ENCODE data around the gene PFDN1.

PFDN1 gene

GRCh38 chr5:140236891-140237598, 65.9 kb downstream of the PFDN1 start:
- no peak for DNase-seq (ENCODE audit: low read depth)

DNA sequence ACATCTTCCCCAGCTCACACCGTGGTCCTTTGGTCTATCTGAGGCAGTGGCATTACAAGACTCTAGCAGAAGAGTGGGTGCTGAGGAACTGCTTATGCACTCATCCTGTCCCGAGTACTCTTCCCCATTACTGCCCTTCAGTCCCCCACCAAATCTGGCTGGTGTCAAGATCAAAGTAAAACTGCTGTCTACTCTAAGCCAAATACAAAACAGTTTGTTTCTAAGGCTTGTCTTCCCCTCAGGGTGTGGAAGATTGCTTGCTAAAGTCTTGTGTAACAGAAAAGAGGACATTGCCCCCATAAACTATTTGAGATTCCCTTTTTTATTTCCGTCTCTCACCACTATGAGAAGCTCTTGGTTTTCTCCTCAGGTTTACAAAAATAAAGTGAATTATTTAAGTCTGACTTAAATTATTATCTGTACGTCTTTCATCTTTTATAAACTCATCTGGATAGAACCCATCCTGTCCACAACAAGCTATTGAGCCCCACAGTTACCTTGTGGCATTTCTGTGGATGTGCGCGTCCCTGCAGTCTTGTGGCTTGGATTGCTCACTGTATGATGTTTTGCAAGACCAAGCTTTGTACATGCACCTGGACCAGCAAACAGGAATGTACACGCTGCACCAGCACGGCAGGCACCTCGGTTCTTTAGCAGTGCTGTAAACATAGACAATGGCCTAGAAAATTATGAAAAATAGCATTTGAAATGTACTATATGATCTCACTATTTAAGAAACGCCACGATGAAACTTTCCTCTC, 66.9 kb downstream of the PFDN1 start:
- no peak for DNase-seq (ENCODE audit: low read depth)

DNA sequence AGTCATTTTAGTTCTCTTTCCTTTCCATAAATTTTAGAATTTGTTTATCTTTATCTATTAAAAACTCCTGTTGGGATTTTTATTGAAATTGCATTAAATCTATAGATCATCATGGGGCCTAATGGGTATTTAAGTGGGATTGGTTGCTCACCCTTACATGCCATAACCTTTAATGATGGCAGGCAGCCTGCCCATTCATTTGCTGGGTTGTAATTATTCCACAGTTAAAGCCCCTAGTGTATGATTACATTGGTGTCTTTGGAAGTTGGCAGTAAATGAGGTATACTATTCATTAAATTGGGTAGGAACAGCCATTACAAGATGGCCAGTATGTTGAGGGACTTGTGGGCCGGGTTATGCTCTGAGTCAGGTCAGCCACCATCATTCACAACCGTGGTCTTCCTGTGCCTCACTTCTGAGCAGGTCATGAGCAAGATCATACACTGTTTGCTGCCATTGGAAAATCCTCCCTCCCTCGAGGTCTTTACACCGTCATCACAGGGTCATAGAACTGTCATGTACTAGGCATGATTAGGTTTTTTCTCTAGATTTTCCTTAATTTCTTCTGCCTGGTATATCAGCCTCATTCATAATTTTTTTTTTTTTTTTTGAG, 68.4 kb downstream of the PFDN1 start:
- no peak for DNase-seq (ENCODE audit: low read depth)

- DNase-seq (ENCODE audit: low read depth): no peak
Measured at GRCh38 chr5:140232731-140233130, 70.2 kb downstream of the PFDN1 start.

GRCh38 chr5:140230373-140230772, 72.5 kb downstream of the PFDN1 start:
- DNase-seq (ENCODE audit: low read depth): no peak

DNA sequence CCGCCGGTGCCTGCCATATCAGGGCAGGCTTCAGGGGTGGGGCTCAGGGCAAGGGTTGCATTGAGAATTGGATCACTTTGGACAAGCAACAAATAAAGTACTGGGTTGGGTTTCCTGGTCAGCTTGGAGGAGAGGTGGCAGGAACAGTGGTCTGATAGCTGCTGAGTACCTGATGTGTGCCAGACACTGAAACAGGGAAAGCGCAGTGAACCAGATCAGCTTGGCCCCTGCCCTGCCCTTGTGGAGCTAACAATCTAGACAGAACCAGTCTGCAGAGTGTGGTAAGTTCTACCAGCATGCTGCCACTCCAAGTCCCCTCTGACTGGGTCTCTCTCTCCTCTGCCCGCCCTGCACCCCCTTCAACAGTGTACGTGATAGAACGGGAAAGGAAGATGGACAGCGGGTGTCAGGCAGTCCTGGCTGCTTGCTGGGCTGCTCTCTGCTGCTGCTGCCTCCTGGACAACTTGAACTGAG, 74.5 kb downstream of the PFDN1 start:
- no peak for DNase-seq (ENCODE audit: low read depth)

DNA sequence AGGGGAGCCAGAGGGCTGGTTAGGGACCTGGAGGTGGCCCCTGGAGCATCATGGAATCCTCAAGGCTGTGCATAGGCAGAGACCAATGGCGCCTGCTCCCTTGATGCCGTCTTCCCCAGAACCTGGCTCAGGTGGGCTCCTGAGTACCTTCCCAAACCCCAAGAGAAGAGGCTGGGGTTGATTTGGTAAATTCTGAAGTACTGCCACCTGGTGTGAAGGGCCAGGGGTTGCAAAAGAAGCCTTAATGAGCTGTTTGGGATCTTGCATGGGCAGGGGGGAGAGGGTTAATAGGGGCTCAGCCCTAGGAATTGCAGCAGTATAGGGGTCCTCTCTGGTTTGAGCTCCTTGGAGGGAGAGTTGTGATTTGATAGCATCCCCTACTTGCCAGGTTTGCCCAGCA, 75.9 kb downstream of the PFDN1 start:
- DNase-seq (ENCODE audit: low read depth): no peak

- DNase-seq (ENCODE audit: low read depth): no peak
Measured at GRCh38 chr5:140225396-140225795, 77.5 kb downstream of the PFDN1 start.

GRCh38 chr5:140224658-140225057, 78.2 kb downstream of the PFDN1 start:
- no peak for DNase-seq (ENCODE audit: low read depth)

DNA sequence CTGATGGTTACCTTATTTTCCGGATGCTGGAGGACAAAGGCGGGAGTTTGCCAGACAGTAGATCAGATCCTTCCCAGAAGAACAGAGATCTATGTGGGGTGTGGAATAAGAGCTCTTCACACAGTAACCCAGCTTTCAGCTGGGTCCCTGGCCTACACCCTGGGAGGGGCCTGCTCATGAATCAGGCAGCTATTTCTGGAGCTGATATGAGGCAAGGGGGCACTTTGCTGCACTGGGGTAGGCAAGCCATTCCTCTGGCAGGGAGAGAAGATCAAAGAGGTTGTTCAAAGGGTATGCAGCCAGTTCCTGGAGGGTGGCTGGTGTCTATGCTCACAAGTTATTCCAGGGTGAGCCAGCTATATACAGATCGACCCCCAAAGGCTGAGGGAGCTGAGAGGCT, 79.3 kb downstream of the PFDN1 start:
- DNase-seq (ENCODE audit: low read depth): no peak

DNA sequence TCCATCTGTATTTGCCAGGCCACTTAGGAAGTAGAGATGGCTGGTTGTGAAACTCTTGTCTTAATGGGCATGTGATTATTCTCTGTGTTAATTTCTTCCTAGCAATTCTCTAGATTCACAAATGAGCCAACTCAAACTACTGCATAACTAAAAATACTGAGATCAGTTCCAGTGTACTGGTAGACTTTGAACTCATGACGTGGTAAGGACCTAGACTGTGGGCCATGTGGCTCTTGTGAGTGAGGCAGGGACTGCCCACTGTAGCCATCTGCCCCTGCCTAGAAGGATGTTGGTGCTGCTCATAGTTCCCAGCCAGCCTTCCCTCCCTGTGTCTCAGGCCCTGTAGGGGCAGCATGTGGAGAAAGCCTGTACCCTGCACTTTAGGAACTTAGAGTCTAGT, 80.5 kb downstream of the PFDN1 start:
- DNase-seq (ENCODE audit: low read depth): no peak

GRCh38 chr5:140221697-140222223, 81.1 kb downstream of the PFDN1 start:
- no peak for DNase-seq (ENCODE audit: low read depth)

- no peak for DNase-seq (ENCODE audit: low read depth)
Measured at GRCh38 chr5:140220698-140221064, 82.2 kb downstream of the PFDN1 start.

GRCh38 chr5:140220032-140220697, 82.7 kb downstream of the PFDN1 start:
- no peak for DNase-seq (ENCODE audit: low read depth)

DNA sequence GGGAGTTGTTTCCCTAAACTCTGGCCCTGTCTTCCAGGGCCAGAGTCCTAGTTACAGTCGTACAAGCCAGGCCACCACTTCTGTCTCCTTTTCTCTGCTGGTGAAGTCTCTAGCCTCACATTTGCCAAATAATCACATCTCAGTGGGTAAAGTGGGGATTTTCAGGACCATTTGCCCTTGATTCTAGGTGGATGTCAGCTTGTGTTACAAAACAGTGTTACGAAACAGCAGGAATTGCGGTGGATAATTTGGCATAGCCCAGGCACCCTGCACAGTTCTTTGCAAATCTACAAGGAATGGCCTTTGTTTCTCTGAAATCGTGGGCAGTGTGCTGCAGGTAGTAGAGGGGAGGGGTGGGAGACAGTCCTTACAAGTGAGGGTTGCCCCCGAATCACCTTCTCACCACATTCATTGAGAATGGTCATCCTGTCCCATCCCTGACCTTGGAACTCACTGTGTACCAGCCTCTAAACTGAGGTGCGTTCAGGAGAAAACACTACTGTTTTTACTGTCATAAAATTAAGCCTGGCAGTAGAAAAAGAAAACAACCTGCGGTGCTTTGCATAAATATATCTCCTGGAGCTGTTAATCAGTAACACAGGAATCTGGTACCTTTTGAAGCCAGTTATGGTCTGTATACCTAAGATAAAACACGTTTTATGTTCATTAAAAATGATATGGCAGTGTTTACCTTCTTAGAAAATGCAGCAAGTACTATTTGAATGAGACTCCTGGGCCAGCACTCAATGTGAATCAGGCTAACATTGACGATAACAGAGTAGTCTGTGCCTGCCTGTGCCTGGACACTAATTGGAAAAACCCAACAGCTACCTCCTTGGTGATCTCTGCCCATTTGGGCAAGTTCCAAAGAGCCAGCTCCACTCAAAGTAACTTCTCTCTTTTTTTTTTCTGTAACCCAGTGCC, 83.6 kb downstream of the PFDN1 start:
- no peak for DNase-seq (ENCODE audit: low read depth)

DNA sequence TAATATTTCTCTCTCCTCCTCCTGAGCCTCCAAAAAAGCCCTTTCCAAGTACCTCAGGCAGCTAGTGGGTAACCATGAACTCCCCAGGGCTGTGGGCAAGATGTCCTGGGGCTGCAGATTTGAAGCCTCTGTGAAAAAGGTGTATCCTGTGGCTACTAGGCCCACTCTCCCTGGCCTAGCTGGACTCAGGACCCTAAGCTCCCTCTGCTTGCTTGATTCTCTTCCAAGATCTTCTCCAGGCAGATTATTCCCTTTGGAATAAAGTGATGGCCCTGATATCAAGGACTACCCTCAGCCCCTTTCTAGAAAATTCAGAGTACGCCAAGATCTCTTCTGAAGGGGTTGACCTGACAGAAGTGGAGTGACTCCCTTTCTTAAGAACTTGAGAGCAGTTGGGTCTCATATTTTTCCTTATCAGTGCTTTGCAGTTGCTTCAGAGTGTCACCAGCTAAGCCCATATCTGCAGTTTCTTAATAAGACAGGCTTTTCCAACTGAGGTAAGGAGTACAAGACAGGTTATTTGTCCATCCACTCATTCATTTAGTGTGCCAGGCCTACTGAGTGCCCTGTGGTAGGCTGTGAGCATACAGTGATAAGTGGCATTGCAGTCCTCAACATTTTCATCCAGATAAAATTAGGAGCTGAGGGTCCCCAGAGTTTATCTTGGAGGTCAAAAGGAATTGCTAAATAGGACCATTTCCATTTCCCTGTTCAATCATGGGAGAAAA, 85.4 kb downstream of the PFDN1 start:
- no peak for DNase-seq (ENCODE audit: low read depth)

GRCh38 chr5:140216478-140217074, 86.3 kb downstream of the PFDN1 start:
- no peak for DNase-seq (ENCODE audit: low read depth)

DNA sequence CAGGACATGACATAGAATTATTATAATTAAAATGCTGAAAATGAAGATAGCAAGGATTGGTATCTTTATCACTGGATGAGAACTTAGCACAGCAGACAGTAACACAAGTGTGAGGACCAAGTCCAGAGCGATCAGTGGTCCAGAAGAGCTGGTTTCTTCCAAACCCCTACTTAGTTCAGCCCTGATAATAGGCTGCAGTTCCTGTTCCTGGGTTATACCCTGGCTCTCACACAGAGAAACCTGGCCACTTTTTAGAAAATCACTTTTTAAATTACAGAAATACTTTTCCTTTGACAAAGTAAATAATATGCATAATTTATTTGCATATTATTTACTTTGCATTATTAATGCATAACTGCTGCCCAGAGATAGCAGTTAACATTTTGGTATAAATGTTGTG, 87.6 kb downstream of the PFDN1 start:
- DNase-seq (ENCODE audit: low read depth): no peak

- DNase-seq (ENCODE audit: low read depth): peak; percentile 42
Measured at GRCh38 chr5:140214831-140215230, 88.1 kb downstream of the PFDN1 start.

GRCh38 chr5:140213370-140213983, 89.4 kb downstream of the PFDN1 start:
- no peak for DNase-seq (ENCODE audit: low read depth)
